Mesodermal cell (in vitro differentiated cells): ENCODE results near the gene JUP.

Experiments used
- H3K27ac ChIP-seq: 2 replicates; pipeline ENCODE4 v1.7.0; 2013; ENCODE audit warnings: mild to moderate bottlenecking, low read depth, low read length, moderate library complexity; ENCODE audit not compliant: severe bottlenecking
- H3K36me3 ChIP-seq: 2 replicates; pipeline ENCODE4 v1.7.1; 2013; ENCODE audit warnings: mild to moderate bottlenecking, low read length, moderate library complexity; ENCODE audit not compliant: control insufficient read depth, insufficient read depth
- H3K4me1 ChIP-seq: one replicate; pipeline ENCODE4 v1.7.1; 2013; ENCODE audit warnings: mild to moderate bottlenecking, low read length; ENCODE audit not compliant: insufficient read depth, control insufficient read depth, poor library complexity, severe bottlenecking
- H3K4me3 ChIP-seq: 2 replicates; pipeline ENCODE4 v1.7.0; 2013; ENCODE audit warnings: low read length, control low read depth, mild to moderate bottlenecking; ENCODE audit not compliant: insufficient read depth, poor library complexity, severe bottlenecking; ENCODE audit errors: extremely low read depth
- H3K9me3 ChIP-seq: 2 replicates; pipeline ENCODE4 v1.7.1; 2013; ENCODE audit warnings: mild to moderate bottlenecking, low read length, moderate library complexity; ENCODE audit not compliant: control insufficient read depth
- WGBS, 2 experiments: methylation state at CpG; one replicate each; pipeline ENCODE4 v1.1.5; 2013; ENCODE audit warnings: missing lambda C conversion rate in 2 of 2; ENCODE audit not compliant: insufficient coverage in 2 of 2; 5-methylcytosine and 5-hydroxymethylcytosine counted together

JUP gene

GRCh38 chr17:41711669-41712400 lies 74.7 kb downstream of the JUP start, which contains the start of gene GAST:
GAST (plus strand) TSS chr17:41712331; CDS start chr17:41715437, 3,106 bp downstream.
- WGBS, 2 experiments = 86 to 95% methylated on average over 7 to 8 of the region's 12 CpGs
- H3K4me3 ChIP-seq = no peak within 1 kb of the TSS
- no peak within 1 kb of the TSS for H3K27ac ChIP-seq
- no peaks in the 10 kb centered on the region for H3K36me3 ChIP-seq
- H3K9me3 ChIP-seq = no peaks in the 10 kb centered on the region
- H3K4me1 ChIP-seq = no peaks in the 10 kb centered on the region

- WGBS, 2 experiments = 72 to 83% methylated on average over 7 to 8 of the region's 8 CpGs
Measured at GRCh38 chr17:41710472-41711090, 75.9 kb downstream of the JUP start.

GRCh38 chr17:41707803-41708669 lies 78.5 kb downstream of the JUP start:
- 74 to 75% methylated on average over 6 to 7 of the region's 10 CpGs for WGBS, 2 experiments
- H3K9me3 ChIP-seq = no peaks in the 10 kb centered on the region
- H3K4me3 ChIP-seq = no peak overlapping the region
- H3K36me3 ChIP-seq = no peaks in the 10 kb centered on the region
- H3K27ac ChIP-seq = no peak overlapping the region
- H3K4me1 ChIP-seq = peaks cover 12% of the 10 kb centered on the region

More at GRCh38 chr17:41710472-41711090, 75.9 kb downstream of the JUP start:
- H3K4me3 ChIP-seq = no peak overlapping the region
- H3K9me3 ChIP-seq = no peaks in the 10 kb centered on the region
- H3K36me3 ChIP-seq = no peaks in the 10 kb centered on the region
- no peak overlapping the region for H3K27ac ChIP-seq
- peaks cover 6% of the 10 kb centered on the region for H3K4me1 ChIP-seq

- Histone ChIP-seq H3K4me3 (no peak overlapping the region), H3K4me1 (peaks cover 12% of the 10 kb centered on the region), H3K9me3 (no peaks in the 10 kb centered on the region), H3K27ac (no peak overlapping the region), H3K36me3 (no peaks in the 10 kb centered on the region)
- 32 to 38% methylated on average over 11 to 12 of the region's 13 CpGs for WGBS, 2 experiments
Measured at GRCh38 chr17:41705271-41705991, 81.1 kb downstream of the JUP start.
